MCF 10A (cell line): Measurements from ENCODE around the gene CLP1. TPM values are rescaled to one million over a fixed set of nuclear protein-coding genes. Genes with fewer than 3 reads are reported as not detected.

Source experiments
- BruUV-seq: library from RNA; stranded (reverse); fragments of 400-500 nt; replicated peaks from 2 replicates; lab custom pipeline; 2021; lab: Mats Ljungman, UMichigan
- CTCF ChIA-PET: fragments of 300-600 bp; sonication (Branson Sonifier 250); formaldehyde crosslinking; extraction: SDS; loops from one replicate; lab custom pipeline; 2021; ENCODE audit warnings: antibody characterized with exemption, inconsistent platforms; lab: Yijun Ruan, JAX
- POLR2A ChIA-PET: fragments of 300-600, 350-650 bp; sonication (Branson Sonifier 250); formaldehyde crosslinking; extraction: SDS; loops from one replicate; lab custom pipeline; 2020; ENCODE audit warnings: antibody characterized with exemption, inconsistent platforms; lab: Yijun Ruan, JAX
- DNase-seq: peaks from one replicate; pipeline ENCODE4 v3.0.0-alpha.2; 2018; ENCODE audit not compliant: unreplicated experiment
- H3K27ac Mint-ChIP-seq: one replicate; pipeline ENCODE4 v1.8.0; 2022; ENCODE audit warnings: mild to moderate bottlenecking, low read depth, mixed read lengths; ENCODE audit not compliant: unreplicated experiment
- H3K27me3 Mint-ChIP-seq: one replicate; pipeline ENCODE4 v1.8.0; 2022; ENCODE audit warnings: mixed read lengths; ENCODE audit not compliant: insufficient read depth, unreplicated experiment
- H3K36me3 Mint-ChIP-seq: one replicate; pipeline ENCODE4 v1.8.0; 2022; ENCODE audit warnings: mild to moderate bottlenecking, moderate library complexity, mixed read lengths; ENCODE audit not compliant: insufficient read depth, unreplicated experiment
- H3K4me1 Mint-ChIP-seq: one replicate; pipeline ENCODE4 v1.8.0; 2022; ENCODE audit warnings: mixed read lengths; ENCODE audit not compliant: insufficient read depth, unreplicated experiment
- H3K4me3 Mint-ChIP-seq: one replicate; pipeline ENCODE4 v1.8.0; 2022; ENCODE audit warnings: mild to moderate bottlenecking, moderate library complexity, mixed read lengths; ENCODE audit not compliant: unreplicated experiment
- H3K9me3 Mint-ChIP-seq: one replicate; pipeline ENCODE4 v1.8.0; 2022; ENCODE audit warnings: mixed read lengths; ENCODE audit not compliant: unreplicated experiment
- CTCF ChIP-seq: fragments of 200-600 bp; IDR thresholded peaks from one replicate; pipeline ENCODE4 v1.8.0; 2022; ENCODE audit warnings: antibody characterized with exemption, mild to moderate bottlenecking; ENCODE audit not compliant: unreplicated experiment
- intact Hi-C: fragments of 100-400 bp; cut with micrococcal nuclease; formaldehyde crosslinking; loops from 2 replicates; pipeline ENCODE4 v1.14.1; 2022
- total RNA-seq: library from RNA; stranded (reverse); gene quantifications from 2 replicates; pipeline ENCODE4 v1.2.3, GENCODE V29; 2022

Gene CLP1
- total RNA-seq, 1 experiment from 2014 or later, result 9.2 TPM

GRCh38 chr11:57630171-57630570, 27.4 kb upstream of the CLP1 start:
- Mint-ChIP-seq H3K4me3 (no peak overlapping the region), H3K9me3 (no peaks in the 10 kb centered on the region), H3K27ac (no peak overlapping the region), H3K36me3 (no peaks in the 10 kb centered on the region), H3K27me3 (peaks cover 20% of the 10 kb centered on the region), H3K4me1 (no peaks in the 10 kb centered on the region)
- BruUV-seq, result no TSS peak
- ChIA-PET POLR2A (interaction anchor here (0.7 to 1.4 kb wide), 2 partner anchors 12 to 273 kb away, joined by 3 read pairs; no protein-coding TSS in a partner anchor), CTCF (interaction anchor here (0.6 to 1.5 kb wide), 4 partner anchors 9 to 101 kb away, joined by 3 to 14 read pairs (median 4); no protein-coding TSS in a partner anchor)
- intact Hi-C loops, result no loop called here
- no peak for TF ChIP-seq CTCF
- DNase-seq, result no peak

DNA sequence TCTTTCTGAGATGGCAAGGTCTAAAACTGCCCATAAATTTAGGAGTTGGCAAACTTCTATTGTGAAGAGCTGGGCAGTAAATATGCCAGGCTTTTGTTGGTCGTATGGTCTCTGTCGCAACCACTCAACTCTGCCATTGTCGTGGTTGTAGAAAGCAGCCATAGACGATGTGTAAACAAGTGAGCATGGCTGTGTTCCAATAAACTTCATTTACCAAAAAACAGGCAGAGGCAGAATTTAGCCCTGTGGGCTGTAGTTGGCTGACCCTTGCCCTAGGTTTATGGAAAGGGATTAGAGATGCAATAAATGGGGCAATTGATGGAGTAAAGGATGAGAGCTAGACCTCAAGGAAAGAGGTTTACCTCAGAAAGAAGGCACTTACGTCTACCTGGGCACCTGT, 25.4 kb upstream of the CLP1 start:
- Mint-ChIP-seq H3K36me3 (no peaks in the 10 kb centered on the region), H3K4me3 (no peak overlapping the region), H3K4me1 (no peaks in the 10 kb centered on the region), H3K27ac (no peak overlapping the region), H3K27me3 (peaks cover 20% of the 10 kb centered on the region), H3K9me3 (no peaks in the 10 kb centered on the region)
- intact Hi-C loops, result no loop called here
- no peak for TF ChIP-seq CTCF
- CTCF ChIA-PET, result interaction anchor here (0.5 to 4.9 kb wide), 7 partner anchors 9 to 297 kb away, joined by 3 to 36 read pairs (median 3); no protein-coding TSS in a partner anchor
- DNase-seq, result no peak
- POLR2A ChIA-PET, result no interaction called here
- no TSS peak for BruUV-seq

- DNase-seq, result no peak
- ChIA-PET POLR2A (no interaction called here), CTCF (interaction anchor here (0.5 to 4.9 kb wide), 6 partner anchors 11 to 1129 kb away, joined by 3 to 36 read pairs (median 4); no protein-coding TSS in a partner anchor)
- no peaks in the 10 kb centered on the region for H3K4me1 Mint-ChIP-seq
- peaks cover 7% of the 10 kb centered on the region for H3K36me3 Mint-ChIP-seq
- intact Hi-C loops, result no loop called here
- no peak overlapping the region for H3K27ac Mint-ChIP-seq
- no peak for TF ChIP-seq CTCF
- H3K4me3 Mint-ChIP-seq, result no peak overlapping the region
- peaks cover 20% of the 10 kb centered on the region for H3K27me3 Mint-ChIP-seq
- no TSS peak for BruUV-seq
- no peaks in the 10 kb centered on the region for H3K9me3 Mint-ChIP-seq
These were observed 24.0 kb upstream of the CLP1 start for GRCh38 chr11:57633394-57634070.

DNA sequence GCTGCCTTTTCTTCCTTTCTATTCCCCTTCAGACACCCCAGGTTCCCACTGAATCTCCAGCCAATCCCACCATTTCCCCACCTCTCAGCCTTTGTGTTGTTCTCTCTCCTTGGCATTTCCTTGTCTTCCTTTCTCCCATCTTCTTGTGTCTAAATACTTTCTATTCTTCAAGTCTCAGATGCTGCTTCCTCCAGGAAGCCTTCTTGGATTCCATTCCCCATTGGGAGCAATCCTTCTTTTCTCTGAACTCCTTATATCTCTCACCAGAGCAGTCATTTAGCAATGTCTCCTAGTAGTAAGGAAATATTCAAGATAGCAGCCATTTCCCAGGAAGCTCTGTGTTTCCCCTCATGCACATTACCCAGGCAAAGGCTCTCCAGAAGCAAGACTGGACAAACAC, 23.3 kb upstream of the CLP1 start:
- BruUV-seq, result no TSS peak
- POLR2A ChIA-PET, result interaction anchor here (1.1 kb wide), 2 partner anchors 9 to 67 kb away, joined by 3 read pairs; partner anchors contain the start of gene UBE2L6
- peaks cover 8% of the 10 kb centered on the region for H3K36me3 Mint-ChIP-seq
- intact Hi-C loops, result no loop called here
- peaks cover 20% of the 10 kb centered on the region for H3K27me3 Mint-ChIP-seq
- H3K4me3 Mint-ChIP-seq, result no peak overlapping the region
- no peak overlapping the region for H3K27ac Mint-ChIP-seq
- no peak for DNase-seq
- CTCF ChIA-PET, result interaction anchor here (0.5 to 13.5 kb wide), 7 partner anchors 10 to 1130 kb away, joined by 3 to 198 read pairs (median 5); partner anchors contain the start of gene RTN4RL2
- H3K4me1 Mint-ChIP-seq, result peaks cover 5% of the 10 kb centered on the region
- no peak for TF ChIP-seq CTCF
- no peaks in the 10 kb centered on the region for H3K9me3 Mint-ChIP-seq
